Measurements from ENCODE around the gene CYP2C8.
"Not testable (repeated sequence)": the region's sequence is repeated elsewhere in the genome, so short reads cannot be mapped to it uniquely, and the experiment has no call there.

The CYP2C8 gene

GRCh38 chr10:95069286-95069685 is at the start of gene CYP2C8:
Gene CYP2C8 (minus strand): TSS chr10:95069497. CDS start chr10:95069402, 95 bp downstream.
- DNase-seq: no peak

- DNase-seq: no peak
These were observed 47.6 kb upstream of the CYP2C8 start for GRCh38 chr10:95116869-95117269.

- DNase-seq: not testable (repeated sequence)
These were observed 41.5 kb upstream of the CYP2C8 start for GRCh38 chr10:95110823-95111222.

GRCh38 chr10:95097805-95098204 is 28.5 kb upstream of the CYP2C8 start:
- no peak for DNase-seq

GRCh38 chr10:95096143-95096542 is 26.8 kb upstream of the CYP2C8 start:
- no peak for DNase-seq

- not testable (repeated sequence) for DNase-seq
These were observed 10.3 kb upstream of the CYP2C8 start for GRCh38 chr10:95079626-95080025.

- DNase-seq: no peak
These were observed 8.3 kb upstream of the CYP2C8 start for GRCh38 chr10:95077556-95077955.

GRCh38 chr10:95071107-95071660 is 1.9 kb upstream of the CYP2C8 start:
- no peak for DNase-seq

- not testable (repeated sequence) for DNase-seq
These were observed 5.2 kb downstream of the CYP2C8 start for GRCh38 chr10:95064125-95064524.

GRCh38 chr10:95056744-95057363 is 12.4 kb downstream of the CYP2C8 start:
- no peak for DNase-seq

- no peak for DNase-seq
These were observed 19.4 kb downstream of the CYP2C8 start for GRCh38 chr10:95049919-95050318.

GRCh38 chr10:95048206-95048605 is 21.1 kb downstream of the CYP2C8 start:
- DNase-seq: no peak

- DNase-seq: no peak
These were observed 30.0 kb downstream of the CYP2C8 start for GRCh38 chr10:95039281-95039680.

- no peak for DNase-seq
These were observed 33.7 kb downstream of the CYP2C8 start for GRCh38 chr10:95035332-95036295.

- no peak for DNase-seq
These were observed 34.9 kb downstream of the CYP2C8 start for GRCh38 chr10:95034401-95034800.

- DNase-seq: no peak
These were observed 37.6 kb downstream of the CYP2C8 start for GRCh38 chr10:95031656-95032055.

- no peak for DNase-seq
These were observed 42.8 kb downstream of the CYP2C8 start for GRCh38 chr10:95026461-95026860.

- DNase-seq: no peak
These were observed 71.5 kb downstream of the CYP2C8 start for GRCh38 chr10:94997741-94998174.

GRCh38 chr10:94992811-94993210 is 76.5 kb downstream of the CYP2C8 start:
- no peak for DNase-seq

- DNase-seq: no peak
These were observed 77.9 kb downstream of the CYP2C8 start for GRCh38 chr10:94991243-94991888.

GRCh38 chr10:94989192-94989591 is 80.1 kb downstream of the CYP2C8 start:
- DNase-seq: no peak

Data from fibroblast of skin of right biceps (primary cell).